H9 (cell line): ENCODE results near the gene C1QTNF1. TPM values are rescaled to one million over a fixed set of nuclear protein-coding genes. Genes with fewer than 3 reads are reported as not detected.

ENCODE experiments used
- DNase-seq: peaks from one replicate; pipeline ENCODE4 v3.0.0-alpha.2; 2017
- H2AFZ ChIP-seq: one replicate; pipeline ENCODE4 v1.6.1; 2013; ENCODE audit warnings: mild to moderate bottlenecking, low read length, control low read depth, moderate library complexity
- H2AK5ac ChIP-seq: 2 replicates; pipeline ENCODE4 v1.6.1; 2013; ENCODE audit warnings: low read length, control low read depth, mixed read lengths; ENCODE audit not compliant: insufficient read length
- H2BK120ac ChIP-seq: one replicate; pipeline ENCODE4 v1.6.1; 2013; ENCODE audit warnings: low read depth, mild to moderate bottlenecking, low read length, control low read depth, inconsistent platforms; ENCODE audit not compliant: poor library complexity, severe bottlenecking
- H2BK12ac ChIP-seq: 2 replicates; pipeline ENCODE4 v1.6.1; 2013; ENCODE audit warnings: low read length, control low read depth, mixed read lengths, low read depth; ENCODE audit not compliant: insufficient read length
- H2BK15ac ChIP-seq: 2 replicates; pipeline ENCODE4 v1.6.1; 2013; ENCODE audit warnings: low read depth, low read length, control low read depth
- H2BK20ac ChIP-seq: one replicate; pipeline ENCODE4 v1.6.1; 2013; ENCODE audit warnings: low read depth, mild to moderate bottlenecking, low read length, control low read depth, inconsistent platforms; ENCODE audit not compliant: poor library complexity, severe bottlenecking
- H2BK5ac ChIP-seq: 2 replicates; pipeline ENCODE4 v1.6.1; 2013; ENCODE audit warnings: low read length, control low read depth, mixed read lengths; ENCODE audit not compliant: insufficient read length
- H3K14ac ChIP-seq: 2 replicates; pipeline ENCODE4 v1.6.1; 2013; ENCODE audit warnings: low read length, control low read depth; ENCODE audit not compliant: insufficient read depth
- H3K18ac ChIP-seq: 2 replicates; pipeline ENCODE4 v1.6.1; 2013; ENCODE audit warnings: low read depth, mild to moderate bottlenecking, mixed read lengths, low read length, control low read depth; ENCODE audit not compliant: insufficient read length
- H3K23ac ChIP-seq: 2 replicates; pipeline ENCODE4 v1.6.1; 2013; ENCODE audit warnings: low read length, control low read depth, mixed read lengths, low read depth; ENCODE audit not compliant: insufficient read length
- H3K23me2 ChIP-seq: 2 replicates; pipeline ENCODE4 v1.6.1; 2013; ENCODE audit warnings: low read depth, mild to moderate bottlenecking, mixed read lengths, low read length, control low read depth; ENCODE audit not compliant: insufficient read length, poor library complexity, severe bottlenecking
- H3K27ac ChIP-seq: 2 replicates; pipeline ENCODE4 v1.5.1; 2013; ENCODE audit warnings: low read length, control low read depth, mixed read lengths, low read depth; ENCODE audit not compliant: insufficient read length
- H3K27me3 ChIP-seq: 2 replicates; pipeline ENCODE4 v1.6.1; 2013; ENCODE audit warnings: low read length, control low read depth, inconsistent platforms; ENCODE audit not compliant: insufficient read depth
- H3K4ac ChIP-seq: 2 replicates; pipeline ENCODE4 v1.6.1; 2013; ENCODE audit warnings: low read depth, mild to moderate bottlenecking, control low read depth, inconsistent platforms, low read length, moderate library complexity
- H3K4me1 ChIP-seq: 2 replicates; pipeline ENCODE4 v1.6.1; 2013; ENCODE audit warnings: low read length, control low read depth, inconsistent platforms; ENCODE audit not compliant: insufficient read depth
- H3K4me2 ChIP-seq: 2 replicates; pipeline ENCODE4 v1.6.1; 2013; ENCODE audit warnings: low read length, control low read depth, mixed read lengths; ENCODE audit not compliant: insufficient read length, insufficient read depth
- H3K56ac ChIP-seq: 2 replicates; pipeline ENCODE4 v1.6.1; 2013; ENCODE audit warnings: low read depth, mild to moderate bottlenecking, mixed read lengths, low read length, control low read depth; ENCODE audit not compliant: insufficient read length
- H3K79me1 ChIP-seq: 2 replicates; pipeline ENCODE4 v1.6.1; 2013; ENCODE audit warnings: low read depth, mild to moderate bottlenecking, moderate library complexity, low read length, control low read depth, inconsistent platforms; ENCODE audit not compliant: insufficient read depth, poor library complexity, severe bottlenecking
- H3K79me2 ChIP-seq: 2 replicates; pipeline ENCODE4 v1.6.1; 2013; ENCODE audit warnings: low read length, control low read depth, inconsistent platforms; ENCODE audit not compliant: insufficient read depth
- H3K9ac ChIP-seq: 2 replicates; pipeline ENCODE4 v1.6.1; 2013; ENCODE audit warnings: low read length, control low read depth, mixed read lengths; ENCODE audit not compliant: insufficient read length; ENCODE audit errors: extremely low read depth
- H3K9me3 ChIP-seq: one replicate; pipeline ENCODE4 v1.6.1; 2013; ENCODE audit warnings: low read depth, low read length, inconsistent platforms; ENCODE audit not compliant: control insufficient read depth
- H3T11ph ChIP-seq: one replicate; pipeline ENCODE4 v1.6.1; 2013; ENCODE audit warnings: mild to moderate bottlenecking, low read length, control low read depth, inconsistent platforms
- H4K20me1 ChIP-seq: one replicate; pipeline ENCODE4 v1.6.1; 2013; ENCODE audit not compliant: control insufficient read depth, insufficient read length, insufficient read depth
- H4K5ac ChIP-seq: 2 replicates; pipeline ENCODE4 v1.6.1; 2013; ENCODE audit warnings: low read depth, mild to moderate bottlenecking, mixed read lengths, low read length, control low read depth; ENCODE audit not compliant: insufficient read length
- H4K8ac ChIP-seq: replicated peaks from 2 replicates; pipeline ENCODE4 v1.6.1; 2013; ENCODE audit warnings: low read length, control low read depth, mixed read lengths, low read depth; ENCODE audit not compliant: insufficient read length
- H4K91ac ChIP-seq: 2 replicates; pipeline ENCODE4 v1.6.1; 2013; ENCODE audit warnings: low read depth, mild to moderate bottlenecking, moderate library complexity, mixed read lengths, low read length, control low read depth; ENCODE audit not compliant: insufficient read length
- H3K27ac Mint-ChIP-seq, 3 experiments: 2 replicates in 2 of 3; 3 replicates in 1 of 3; pipeline ENCODE4 v1.8.0; 2020 to 2021; ENCODE audit warnings: mixed read lengths in 3 of 3, mild to moderate bottlenecking in 1 of 3, moderate library complexity in 1 of 3
- H3K27me3 Mint-ChIP-seq: 2 replicates; pipeline ENCODE4 v1.8.0; 2021; ENCODE audit warnings: low read depth, mild to moderate bottlenecking, moderate library complexity, mixed read lengths
- H3K36me3 Mint-ChIP-seq, 3 experiments: 2 replicates in 2 of 3; 3 replicates in 1 of 3; pipeline ENCODE4 v1.8.0; 2020 to 2021; ENCODE audit warnings: low read depth in 3 of 3, mixed read lengths in 3 of 3; ENCODE audit not compliant: insufficient read depth in 1 of 3
- H3K4me1 Mint-ChIP-seq, 2 experiments: 2 replicates each; pipeline ENCODE4 v1.8.0; 2020; ENCODE audit warnings: mixed read lengths in 2 of 2
- H3K4me3 Mint-ChIP-seq, 2 experiments: 2 replicates in 1 of 2; 3 replicates in 1 of 2; pipeline ENCODE4 v1.8.0; 2020 to 2021; ENCODE audit warnings: mild to moderate bottlenecking in 2 of 2, mixed read lengths in 2 of 2, moderate library complexity in 1 of 2
- H3K9me3 Mint-ChIP-seq, 2 experiments: 2 replicates in 1 of 2; 3 replicates in 1 of 2; pipeline ENCODE4 v1.8.0; 2020; ENCODE audit warnings: mild to moderate bottlenecking in 2 of 2, mixed read lengths in 2 of 2, moderate library complexity in 1 of 2
- WGBS: extraction: QIAGEN DNeasy Blood & Tissue Kit; methylation state at CpG from one replicate; pipeline ENCODE4 v1.1.7; 2013; ENCODE audit warnings: missing lambda C conversion rate, low lambda C conversion rate, mixed read lengths; ENCODE audit not compliant: insufficient read length; ENCODE audit errors: extremely low coverage; 5-methylcytosine and 5-hydroxymethylcytosine counted together
- total RNA-seq: library from RNA; stranded (reverse); gene quantifications from 2 replicates; pipeline ENCODE4 v1.2.1, GENCODE V29; 2021
- TF ChIP-seq, protein P1 (sequence below): fragments of 200-600 bp; sonication (generic); conservative IDR thresholded peaks from 3 replicates; pipeline ENCODE4 v1.8.0; 2021; ENCODE audit warnings: antibody characterized with exemption, mild to moderate bottlenecking

Gene C1QTNF1
- total RNA-seq, 1 experiment from 2014 or later, result 0.96 TPM

DNA sequence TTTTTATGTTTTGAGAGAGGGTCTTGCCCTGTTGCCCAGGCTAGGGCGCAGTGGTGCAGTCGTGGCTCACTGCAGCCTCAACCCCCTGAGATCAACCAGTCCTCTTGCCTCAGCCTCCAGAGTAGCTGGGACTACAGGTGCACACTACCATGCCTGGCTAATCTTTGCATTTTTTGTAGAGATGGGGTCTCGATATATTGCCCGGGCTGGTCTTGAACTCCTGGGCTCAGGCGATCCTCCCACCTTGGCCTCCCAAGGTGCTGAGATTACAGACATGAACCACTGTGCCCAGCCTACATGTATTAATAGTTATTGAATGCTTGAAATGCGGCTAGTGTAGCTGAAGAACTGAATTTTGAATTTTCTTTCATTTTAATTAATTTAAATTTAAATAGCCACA, 12.2 kb downstream of the C1QTNF1 start:
- Mint-ChIP-seq H3K27ac (no peak overlapping the region), H3K4me1 (peaks cover 3 to 8% of the 10 kb centered on the region in 2 experiments; a peak in 2 of 4 replicates), H3K27me3 (peaks cover 78% of the 10 kb centered on the region), H3K9me3 (no peaks in the 10 kb centered on the region), H3K36me3 (no peaks in the 10 kb centered on the region), H3K4me3 (no peak overlapping the region)
- Histone ChIP-seq H3K9ac (no peak overlapping the region), H3T11ph (no peak overlapping the region), H2AFZ (no peak overlapping the region), H3K9me3 (no peaks in the 10 kb centered on the region), H2BK5ac (no peak overlapping the region), H3K23ac (no peak overlapping the region), H3K14ac (no peak overlapping the region), H3K27me3 (no peaks in the 10 kb centered on the region), H2BK120ac (no peak overlapping the region), H3K27ac (no peak overlapping the region), H3K56ac (no peak overlapping the region), H3K79me2 (no peaks in the 10 kb centered on the region), H4K20me1 (no peaks in the 10 kb centered on the region), H3K4me2 (no peak overlapping the region), H2AK5ac (no peak overlapping the region), H4K5ac (no peak overlapping the region), H2BK15ac (no peak overlapping the region), H3K23me2 (peaks cover 3% of the 10 kb centered on the region), H3K18ac (no peak overlapping the region), H4K91ac (no peak overlapping the region), H3K4me1 (no peaks in the 10 kb centered on the region), H4K8ac (no peak overlapping the region), H3K79me1 (no peaks in the 10 kb centered on the region), H2BK12ac (no peak overlapping the region), H2BK20ac (no peak overlapping the region), H3K4ac (no peak overlapping the region)
- DNase-seq, result no peak
- WGBS, result no CpG with 5 or more reads among the region's 6 CpGs
- TF ChIP-seq, protein P1, sequence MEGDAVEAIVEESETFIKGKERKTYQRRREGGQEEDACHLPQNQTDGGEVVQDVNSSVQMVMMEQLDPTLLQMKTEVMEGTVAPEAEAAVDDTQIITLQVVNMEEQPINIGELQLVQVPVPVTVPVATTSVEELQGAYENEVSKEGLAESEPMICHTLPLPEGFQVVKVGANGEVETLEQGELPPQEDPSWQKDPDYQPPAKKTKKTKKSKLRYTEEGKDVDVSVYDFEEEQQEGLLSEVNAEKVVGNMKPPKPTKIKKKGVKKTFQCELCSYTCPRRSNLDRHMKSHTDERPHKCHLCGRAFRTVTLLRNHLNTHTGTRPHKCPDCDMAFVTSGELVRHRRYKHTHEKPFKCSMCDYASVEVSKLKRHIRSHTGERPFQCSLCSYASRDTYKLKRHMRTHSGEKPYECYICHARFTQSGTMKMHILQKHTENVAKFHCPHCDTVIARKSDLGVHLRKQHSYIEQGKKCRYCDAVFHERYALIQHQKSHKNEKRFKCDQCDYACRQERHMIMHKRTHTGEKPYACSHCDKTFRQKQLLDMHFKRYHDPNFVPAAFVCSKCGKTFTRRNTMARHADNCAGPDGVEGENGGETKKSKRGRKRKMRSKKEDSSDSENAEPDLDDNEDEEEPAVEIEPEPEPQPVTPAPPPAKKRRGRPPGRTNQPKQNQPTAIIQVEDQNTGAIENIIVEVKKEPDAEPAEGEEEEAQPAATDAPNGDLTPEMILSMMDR, result no peak
